OCI-LY3 (cell line): ENCODE data around the gene FAM117B.

Source experiments
- CTCF ChIP-seq: fragments of 200-600, 300-600 bp; sonication (generic); IDR thresholded peaks from 2 replicates; pipeline ENCODE4 v1.5.1; 2014; ENCODE audit warnings: antibody characterized with exemption, low read length, low read depth
- EZH2phosphoT487 ChIP-seq: fragments of 200-600 bp; shearing (Covaris generic); IDR thresholded peaks from 2 replicates; pipeline ENCODE4 v1.6.1; 2018; ENCODE audit warnings: antibody characterized with exemption, mixed run types, low read depth

- TF ChIP-seq CTCF (no peak), EZH2phosphoT487 (no peak)
Measured at GRCh38 chr2:202608142-202608852, 26.5 kb upstream of the FAM117B start.
